PC-3 (cell line): Measurements from ENCODE around the gene BMAL2. TPM values are rescaled to one million over a fixed set of nuclear protein-coding genes. Genes with fewer than 3 reads are reported as not detected.

Experiments used
- ATAC-seq: fragments of 200-7000 bp; cut with Tn5 transposase; 2 replicates; pipeline ENCODE4 v1.9.1; 2020; ENCODE audit warnings: mild to moderate bottlenecking, moderate library complexity
- BruUV-seq: library from RNA; stranded (reverse); fragments of 400-500 nt; replicated peaks from 2 replicates; lab custom pipeline; 2021; lab: Mats Ljungman, UMichigan
- CTCF ChIA-PET: fragments of 300-600 bp; sonication (Branson Sonifier 250); formaldehyde crosslinking; loops from one replicate; lab custom pipeline; 2022; ENCODE audit warnings: antibody characterized with exemption; lab: Charles Lee
- POLR2A ChIA-PET: fragments of 300-600 bp; sonication (Branson Sonifier 250); formaldehyde crosslinking; loops from one replicate; lab custom pipeline; 2022; ENCODE audit warnings: antibody characterized with exemption; ENCODE audit not compliant: unreplicated experiment; lab: Charles Lee
- DNase-seq: peaks from one replicate; pipeline ENCODE4 v3.0.0-alpha.2; 2015
- H2AFZ ChIP-seq: fragments of 300-600 bp; sonication (generic); 2 replicates; pipeline ENCODE4 v1.6.0; 2016; ENCODE audit warnings: antibody characterized with exemption, low read length
- H3F3A ChIP-seq: fragments of 300-600 bp; sonication (generic); one replicate; pipeline ENCODE4 v1.6.0; 2017; ENCODE audit warnings: antibody characterized with exemption, low read length, control low read depth, mild to moderate bottlenecking; ENCODE audit not compliant: unreplicated experiment
- H3K27ac ChIP-seq: fragments of 300-600 bp; sonication (generic); 2 replicates; pipeline ENCODE4 v1.5.1; 2016; ENCODE audit warnings: mild to moderate bottlenecking, low read length
- H3K27me3 ChIP-seq: fragments of 300-600 bp; sonication (generic); 2 replicates; pipeline ENCODE4 v1.6.1; 2016; ENCODE audit warnings: low read length, mixed read lengths
- H3K36me3 ChIP-seq: fragments of 300-600 bp; sonication (generic); 2 replicates; pipeline ENCODE4 v1.6.1; 2016; ENCODE audit warnings: low read depth, mixed run types, low read length, mixed read lengths
- H3K4me1 ChIP-seq: fragments of 300-600 bp; sonication (generic); 2 replicates; pipeline ENCODE4 v1.5.1; 2016; ENCODE audit warnings: low read length; ENCODE audit not compliant: insufficient read depth
- H3K4me2 ChIP-seq: fragments of 300-600 bp; sonication (generic); 2 replicates; pipeline ENCODE4 v1.6.0; 2016; ENCODE audit warnings: low read length
- H3K4me3 ChIP-seq: fragments of 300-600 bp; sonication (generic); 2 replicates; pipeline ENCODE4 v1.5.1; 2016; ENCODE audit warnings: mild to moderate bottlenecking, low read length, mixed read lengths
- H3K79me2 ChIP-seq: fragments of 300-600 bp; sonication (generic); 2 replicates; pipeline ENCODE4 v1.6.1; 2017; ENCODE audit warnings: low read length, mixed read lengths
- H3K9ac ChIP-seq: fragments of 300-600 bp; sonication (generic); 2 replicates; pipeline ENCODE4 v1.6.0; 2016; ENCODE audit warnings: mild to moderate bottlenecking, low read length
- H3K9me2 ChIP-seq: fragments of 300-600 bp; sonication (generic); replicated peaks from 2 replicates; pipeline ENCODE4 v1.6.1; 2016; ENCODE audit warnings: mixed run types, low read length, mixed read lengths
- H3K9me3 ChIP-seq: fragments of 300-600 bp; sonication (generic); 2 replicates; pipeline ENCODE4 v1.6.1; 2016; ENCODE audit warnings: low read length, mixed read lengths
- H4K20me1 ChIP-seq: fragments of 300-600 bp; sonication (generic); 2 replicates; pipeline ENCODE4 v1.6.1; 2016; ENCODE audit warnings: low read length, mixed read lengths
- CTCF ChIP-seq: fragments of 300-600 bp; sonication (generic); conservative IDR thresholded peaks from 2 replicates; pipeline ENCODE4 v1.5.1; 2017; ENCODE audit warnings: antibody characterized with exemption, low read depth, mild to moderate bottlenecking, low read length
- EZH2 ChIP-seq: fragments of 300-600 bp; sonication (generic); IDR thresholded peaks from one replicate; pipeline ENCODE4 v1.6.1; 2017; ENCODE audit warnings: antibody characterized with exemption, mild to moderate bottlenecking, low read length; ENCODE audit not compliant: unreplicated experiment
- EZH2phosphoT487 ChIP-seq: fragments of 300-600 bp; sonication (generic); IDR thresholded peaks from 2 replicates; pipeline ENCODE4 v1.6.1; 2018; ENCODE audit warnings: mild to moderate bottlenecking, antibody characterized with exemption, low read length, borderline replicate concordance
- intact Hi-C: fragments of 100-400 bp; cut with micrococcal nuclease; formaldehyde crosslinking; loops from 2 replicates; pipeline ENCODE4 v1.9.0; 2023
- total RNA-seq: library from RNA; depleted of rRNA; stranded (reverse); fragments of >200 nt; gene quantifications from 2 replicates; pipeline ENCODE4 v1.2.3, GENCODE V29; 2014

BMAL2 gene
- total RNA-seq, 1 experiment from 2014 or later, result 137 TPM

GRCh38 chr12:27343255-27344000 lies 10.8 kb downstream of the BMAL2 start:
- TF ChIP-seq EZH2 (no peak), EZH2phosphoT487 (no peak), CTCF (no peak)
- Histone ChIP-seq H3K4me3 (peak overlapping the region; percentile 53), H3K79me2 (peaks cover 92% of the 10 kb centered on the region), H3K36me3 (peaks cover 17% of the 10 kb centered on the region), H3F3A (peaks cover 34% of the 10 kb centered on the region), H4K20me1 (peaks cover 3% of the 10 kb centered on the region; the same call in 1 of the 2 replicates), H3K9me3 (no peaks in the 10 kb centered on the region), H3K4me1 (peaks cover 81% of the 10 kb centered on the region), H3K9me2 (no peaks in the 10 kb centered on the region), H3K27ac (peak overlapping the region; percentile 93), H3K9ac (peak overlapping the region; percentile 70), H3K27me3 (no peaks in the 10 kb centered on the region), H2AFZ (no peak overlapping the region), H3K4me2 (peak overlapping the region; percentile 85)
- BruUV-seq, result TSS peak; percentile 93
- DNase-seq (peak; percentile 99), ATAC-seq (peak; percentile 86)
- POLR2A ChIA-PET, result interaction anchor here (0.6 kb wide), 1 partner anchor 34 kb away, joined by 3 read pairs; no protein-coding TSS in a partner anchor
- CTCF ChIA-PET, result interaction anchor here (0.6 to 1.0 kb wide), 2 partner anchors 12 to 179 kb away, joined by 3 read pairs; no protein-coding TSS in a partner anchor
- intact Hi-C loops, result loop anchor here (1.0 to 5.0 kb wide), 5 partner anchors 8 to 119 kb away; no protein-coding TSS in a partner anchor

GRCh38 chr12:27344246-27344645 lies 11.6 kb downstream of the BMAL2 start:
- peak overlapping the region; percentile 85 for H3K4me2 ChIP-seq
- H3K36me3 ChIP-seq, result peaks cover 23% of the 10 kb centered on the region
- CTCF ChIA-PET, result no interaction called here
- POLR2A ChIA-PET, result no interaction called here
- H3K79me2 ChIP-seq, result peaks cover 92% of the 10 kb centered on the region
- no peak for TF ChIP-seq EZH2phosphoT487
- peak; percentile 81 for DNase-seq
- H3K27ac ChIP-seq, result peak overlapping the region; percentile 93
- no peak for ATAC-seq
- intact Hi-C loops, result loop anchor here (5.0 kb wide), 1 partner anchor 118 kb away; no protein-coding TSS in a partner anchor
- no peaks in the 10 kb centered on the region for H3K9me2 ChIP-seq
- peak overlapping the region; percentile 53 for H3K4me3 ChIP-seq
- no peak overlapping the region for H2AFZ ChIP-seq
- peaks cover 34% of the 10 kb centered on the region for H3F3A ChIP-seq
- peaks cover 83% of the 10 kb centered on the region for H3K4me1 ChIP-seq
- H3K27me3 ChIP-seq, result no peaks in the 10 kb centered on the region
- BruUV-seq, result TSS peak; percentile 28
- H3K9me3 ChIP-seq, result no peaks in the 10 kb centered on the region
- peak overlapping the region; percentile 70 for H3K9ac ChIP-seq
- peaks cover 3% of the 10 kb centered on the region; the same call in 1 of the 2 replicates for H4K20me1 ChIP-seq

- DNase-seq (no peak), ATAC-seq (no peak)
- TF ChIP-seq CTCF (no peak), EZH2 (no peak), EZH2phosphoT487 (no peak)
- intact Hi-C loops, result loop anchor here (5.0 kb wide), 1 partner anchor 118 kb away; no protein-coding TSS in a partner anchor
- Histone ChIP-seq H3K4me1 (peaks cover 83% of the 10 kb centered on the region), H2AFZ (no peak overlapping the region), H3K4me3 (peak overlapping the region; percentile 53), H3K36me3 (peaks cover 27% of the 10 kb centered on the region; the same call in 1 of the 2 replicates), H4K20me1 (peaks cover 3% of the 10 kb centered on the region; the same call in 1 of the 2 replicates), H3K79me2 (peaks cover 92% of the 10 kb centered on the region), H3K9me2 (no peaks in the 10 kb centered on the region), H3K9ac (peak overlapping the region; percentile 70), H3K9me3 (no peaks in the 10 kb centered on the region), H3K27ac (peak overlapping the region; percentile 93), H3K4me2 (peak overlapping the region; percentile 85), H3F3A (peaks cover 34% of the 10 kb centered on the region), H3K27me3 (no peaks in the 10 kb centered on the region)
- CTCF ChIA-PET, result interaction anchor here (0.7 kb wide), 1 partner anchor 13 kb away, joined by 4 read pairs; no protein-coding TSS in a partner anchor
- POLR2A ChIA-PET, result no interaction called here
- no TSS peak for BruUV-seq
Observed at GRCh38 chr12:27344760-27345159, 12.1 kb downstream of the BMAL2 start.
